ENCODE results near the gene CTNND1. TPM values are rescaled to one million over a fixed set of nuclear protein-coding genes. Genes with fewer than 3 reads are reported as not detected.

The CTNND1 gene
- total RNA-seq, 1 experiment from 2014 or later: 174 TPM

DNA sequence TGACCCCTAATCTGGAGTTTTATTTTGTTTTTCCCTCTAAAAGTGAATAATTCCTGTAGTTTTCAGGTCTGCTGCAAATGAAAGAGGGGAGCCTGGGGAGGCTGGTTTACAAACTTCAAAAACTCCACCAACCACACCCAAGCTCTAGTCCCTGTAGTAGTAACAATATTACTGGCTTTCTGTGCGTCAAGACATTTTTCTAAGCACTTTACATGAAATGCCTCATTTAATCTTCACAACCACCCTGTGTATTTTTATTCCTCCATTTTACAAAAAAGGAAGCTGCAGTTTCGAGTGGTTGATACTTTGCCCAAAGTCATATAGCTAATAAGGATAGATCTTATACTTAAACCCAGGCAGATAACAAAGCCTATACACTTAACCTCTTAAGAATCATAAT lies 23.5 kb downstream of the CTNND1 start:
- ChIA-PET CTCF (no interaction called here), POLR2A (ENCODE audit: low non-redundant PET) (no interaction called here)
- intact Hi-C loops (cut with micrococcal nuclease; ENCODE audit: unreplicated experiment): no loop called here
- Histone ChIP-seq H3K27ac (ENCODE audit: low read depth, low read length, poor library complexity, severe bottlenecking) (peak overlapping the region; percentile 3), H3K27me3 (replicated peaks; ENCODE audit: insufficient read depth, low read depth, low read length, poor library complexity) (no peaks in the 10 kb centered on the region), H3K4me1 (ENCODE audit: insufficient read depth, low read length, poor library complexity, severe bottlenecking) (peaks cover 47% of the 10 kb centered on the region), H3K9me3 (ENCODE audit: low read depth, low read length, poor library complexity, severe bottlenecking) (no peaks in the 10 kb centered on the region), H3K4me3 (ENCODE audit: low read depth, low read length, poor library complexity, severe bottlenecking) (no peak overlapping the region), H3K36me3 (ENCODE audit: insufficient read depth, low read length, poor library complexity, severe bottlenecking) (no peaks in the 10 kb centered on the region)
- no peak for DNase-seq (ENCODE audit: low spot score)
- no TSS peak for BruUV-seq (replicated peaks)
- TF ChIP-seq EZH2 (IDR thresholded peaks at IDR 0.05; ENCODE audit: borderline replicate concordance, low read depth, low read length, poor library complexity, severe bottlenecking): no peak
- TF ChIP-seq, protein P1, sequence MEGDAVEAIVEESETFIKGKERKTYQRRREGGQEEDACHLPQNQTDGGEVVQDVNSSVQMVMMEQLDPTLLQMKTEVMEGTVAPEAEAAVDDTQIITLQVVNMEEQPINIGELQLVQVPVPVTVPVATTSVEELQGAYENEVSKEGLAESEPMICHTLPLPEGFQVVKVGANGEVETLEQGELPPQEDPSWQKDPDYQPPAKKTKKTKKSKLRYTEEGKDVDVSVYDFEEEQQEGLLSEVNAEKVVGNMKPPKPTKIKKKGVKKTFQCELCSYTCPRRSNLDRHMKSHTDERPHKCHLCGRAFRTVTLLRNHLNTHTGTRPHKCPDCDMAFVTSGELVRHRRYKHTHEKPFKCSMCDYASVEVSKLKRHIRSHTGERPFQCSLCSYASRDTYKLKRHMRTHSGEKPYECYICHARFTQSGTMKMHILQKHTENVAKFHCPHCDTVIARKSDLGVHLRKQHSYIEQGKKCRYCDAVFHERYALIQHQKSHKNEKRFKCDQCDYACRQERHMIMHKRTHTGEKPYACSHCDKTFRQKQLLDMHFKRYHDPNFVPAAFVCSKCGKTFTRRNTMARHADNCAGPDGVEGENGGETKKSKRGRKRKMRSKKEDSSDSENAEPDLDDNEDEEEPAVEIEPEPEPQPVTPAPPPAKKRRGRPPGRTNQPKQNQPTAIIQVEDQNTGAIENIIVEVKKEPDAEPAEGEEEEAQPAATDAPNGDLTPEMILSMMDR (conservative IDR thresholded peaks at IDR 0.05; ENCODE audit: low read depth, low read length): no peak

DNA sequence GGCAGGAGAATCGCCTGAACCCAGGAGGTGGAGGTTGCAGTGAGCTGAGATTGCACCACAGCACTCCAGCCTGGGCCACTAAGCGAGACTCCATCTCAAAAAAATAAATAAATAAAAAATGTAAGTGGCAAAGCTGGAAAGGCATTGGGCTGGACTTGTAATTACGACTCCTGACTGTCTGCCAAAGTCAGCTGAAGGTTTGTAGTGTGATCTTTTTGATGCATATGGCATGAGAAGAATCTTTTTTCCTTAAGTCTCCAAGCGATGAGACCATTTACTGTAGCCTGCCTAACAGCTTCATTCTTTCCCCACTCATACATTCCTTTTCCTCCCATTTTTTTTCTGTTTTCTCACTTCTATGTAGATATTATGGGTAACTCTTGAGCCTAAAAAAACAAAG lies 24.8 kb downstream of the CTNND1 start:
- intact Hi-C loops (cut with micrococcal nuclease; ENCODE audit: unreplicated experiment): no loop called here
- ChIA-PET CTCF (interaction anchor here (0.6 kb wide), 1 partner anchor 31 kb away, joined by 5 read pairs; no protein-coding TSS in a partner anchor), POLR2A (ENCODE audit: low non-redundant PET) (no interaction called here)
- H3K27ac ChIP-seq (ENCODE audit: low read depth, low read length, poor library complexity, severe bottlenecking): peak overlapping the region; percentile 1
- H3K27me3 ChIP-seq (replicated peaks; ENCODE audit: insufficient read depth, low read depth, low read length, poor library complexity): no peaks in the 10 kb centered on the region
- TF ChIP-seq, protein P1 (conservative IDR thresholded peaks at IDR 0.05; ENCODE audit: low read depth, low read length): no peak
- no peak for TF ChIP-seq EZH2 (IDR thresholded peaks at IDR 0.05; ENCODE audit: borderline replicate concordance, low read depth, low read length, poor library complexity, severe bottlenecking)
- no peaks in the 10 kb centered on the region for H3K36me3 ChIP-seq (ENCODE audit: insufficient read depth, low read length, poor library complexity, severe bottlenecking)
- peaks cover 38% of the 10 kb centered on the region for H3K4me1 ChIP-seq (ENCODE audit: insufficient read depth, low read length, poor library complexity, severe bottlenecking)
- DNase-seq (ENCODE audit: low spot score): no peak
- H3K4me3 ChIP-seq (ENCODE audit: low read depth, low read length, poor library complexity, severe bottlenecking): no peak overlapping the region
- BruUV-seq (replicated peaks): no TSS peak
- H3K9me3 ChIP-seq (ENCODE audit: low read depth, low read length, poor library complexity, severe bottlenecking): no peaks in the 10 kb centered on the region

- no peaks in the 10 kb centered on the region for H3K9me3 ChIP-seq (ENCODE audit: low read depth, low read length, poor library complexity, severe bottlenecking)
- no peak for DNase-seq (ENCODE audit: low spot score)
- no TSS peak for BruUV-seq (replicated peaks)
- peaks cover 38% of the 10 kb centered on the region for H3K4me1 ChIP-seq (ENCODE audit: insufficient read depth, low read length, poor library complexity, severe bottlenecking)
- peak overlapping the region; percentile 1 for H3K27ac ChIP-seq (ENCODE audit: low read depth, low read length, poor library complexity, severe bottlenecking)
- ChIA-PET POLR2A (ENCODE audit: low non-redundant PET) (no interaction called here), CTCF (no interaction called here)
- intact Hi-C loops (cut with micrococcal nuclease; ENCODE audit: unreplicated experiment): no loop called here
- no peaks in the 10 kb centered on the region for H3K27me3 ChIP-seq (replicated peaks; ENCODE audit: insufficient read depth, low read depth, low read length, poor library complexity)
- H3K4me3 ChIP-seq (ENCODE audit: low read depth, low read length, poor library complexity, severe bottlenecking): no peak overlapping the region
- no peak for TF ChIP-seq EZH2 (IDR thresholded peaks at IDR 0.05; ENCODE audit: borderline replicate concordance, low read depth, low read length, poor library complexity, severe bottlenecking)
- TF ChIP-seq, protein P1 (conservative IDR thresholded peaks at IDR 0.05; ENCODE audit: low read depth, low read length): no peak
- no peaks in the 10 kb centered on the region for H3K36me3 ChIP-seq (ENCODE audit: insufficient read depth, low read length, poor library complexity, severe bottlenecking)
Measured at GRCh38 chr11:57787006-57787604, 25.5 kb downstream of the CTNND1 start.
